Prostate gland (tissue), 2 donors: ENCODE results near the gene AQP5.

Experiments
- POLR2A ChIP-seq: fragments of 450-650 bp; IDR thresholded peaks from one replicate; pipeline ENCODE4 v1.6.1; 2016; ENCODE audit warnings: antibody characterized with exemption, mild to moderate bottlenecking
- TF ChIP-seq, protein P1 (sequence below), 4 experiments: fragments of 200-600 bp in 2 of 4; fragments of 450-650 bp in 2 of 4; sonication (generic) in 2 of 4; IDR thresholded peaks; 1 replicate in 3 of 4; 2 replicates in 1 of 4; pipeline ENCODE4 v1.5.1; 2016 to 2019; ENCODE audit warnings: antibody characterized with exemption in 4 of 4, mild to moderate bottlenecking in 2 of 4, moderate library complexity in 2 of 4

DNA sequence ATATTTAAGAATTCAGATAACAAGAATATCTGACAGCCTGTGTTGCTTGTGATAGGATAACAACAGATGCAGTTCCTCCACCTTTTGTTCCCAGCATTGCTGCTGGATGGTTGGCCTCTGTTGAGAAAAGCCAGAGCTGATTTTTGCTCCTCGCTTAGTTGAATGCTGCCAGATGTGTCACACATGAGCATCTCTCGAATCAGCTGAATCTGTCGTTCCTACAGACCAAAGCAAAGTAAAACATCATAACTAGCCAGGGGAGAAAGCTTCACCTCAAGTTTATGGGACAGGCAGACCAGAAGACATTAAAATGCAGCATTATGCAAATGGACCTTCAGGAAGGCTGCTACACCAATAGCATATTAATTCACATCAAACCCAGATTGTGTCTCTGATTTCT, 43.5 kb downstream of the AQP5 start:
- TF ChIP-seq POLR2A = no peak
- TF ChIP-seq, protein P1, sequence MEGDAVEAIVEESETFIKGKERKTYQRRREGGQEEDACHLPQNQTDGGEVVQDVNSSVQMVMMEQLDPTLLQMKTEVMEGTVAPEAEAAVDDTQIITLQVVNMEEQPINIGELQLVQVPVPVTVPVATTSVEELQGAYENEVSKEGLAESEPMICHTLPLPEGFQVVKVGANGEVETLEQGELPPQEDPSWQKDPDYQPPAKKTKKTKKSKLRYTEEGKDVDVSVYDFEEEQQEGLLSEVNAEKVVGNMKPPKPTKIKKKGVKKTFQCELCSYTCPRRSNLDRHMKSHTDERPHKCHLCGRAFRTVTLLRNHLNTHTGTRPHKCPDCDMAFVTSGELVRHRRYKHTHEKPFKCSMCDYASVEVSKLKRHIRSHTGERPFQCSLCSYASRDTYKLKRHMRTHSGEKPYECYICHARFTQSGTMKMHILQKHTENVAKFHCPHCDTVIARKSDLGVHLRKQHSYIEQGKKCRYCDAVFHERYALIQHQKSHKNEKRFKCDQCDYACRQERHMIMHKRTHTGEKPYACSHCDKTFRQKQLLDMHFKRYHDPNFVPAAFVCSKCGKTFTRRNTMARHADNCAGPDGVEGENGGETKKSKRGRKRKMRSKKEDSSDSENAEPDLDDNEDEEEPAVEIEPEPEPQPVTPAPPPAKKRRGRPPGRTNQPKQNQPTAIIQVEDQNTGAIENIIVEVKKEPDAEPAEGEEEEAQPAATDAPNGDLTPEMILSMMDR (IDR thresholded peaks at IDR 0.05) = no peak
